ENCODE data around the gene ROCK2. TPM values are rescaled to one million over a fixed set of nuclear protein-coding genes. Genes with fewer than 3 reads are reported as not detected.

Gene ROCK2
- total and polyA plus RNA-seq, 2 of the 13 experiments (the other 11 are each of a cell fraction or from before 2014, with no cell fraction given): 38.1 to 119 TPM

DNA sequence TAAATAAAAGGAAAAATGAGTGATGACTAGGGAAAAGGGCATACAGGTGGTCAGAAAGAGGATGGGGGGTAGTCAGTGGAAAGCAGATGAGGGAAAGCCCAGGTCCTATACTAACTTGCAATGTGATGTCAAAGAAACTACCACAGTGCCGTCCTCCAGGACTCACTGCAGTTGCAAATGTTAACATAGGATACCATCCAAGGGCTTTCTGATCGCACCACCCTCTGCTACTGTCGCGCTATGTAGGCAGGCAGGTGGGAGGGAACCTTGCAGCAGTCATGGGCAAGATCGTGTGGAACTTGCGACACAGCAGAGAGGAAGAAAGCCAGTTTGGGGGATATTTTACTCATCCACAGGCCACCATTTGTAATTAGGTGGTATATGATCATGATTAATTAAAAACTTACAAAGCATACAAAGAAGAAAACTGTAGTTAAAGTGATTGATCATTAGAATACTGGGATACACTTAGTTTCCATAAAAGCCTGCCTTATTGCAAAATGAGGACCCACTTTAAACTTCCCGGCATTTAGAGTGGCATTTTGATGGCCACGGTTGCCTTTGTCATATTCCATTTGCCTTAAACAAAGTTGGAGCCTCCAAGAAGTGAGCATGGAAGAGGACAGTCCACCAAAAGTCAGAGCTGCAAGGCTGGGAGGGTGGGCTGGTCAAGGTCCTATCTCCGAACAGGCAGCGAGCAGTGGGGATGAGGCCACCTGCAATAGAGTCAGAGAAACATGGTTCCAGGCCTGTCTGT is 8.5 kb upstream of the ROCK2 start (continued):
- no peak for TF ChIP-seq HDAC6 (IDR thresholded peaks at IDR 0.05; ENCODE audit: low read depth, low read length)
- no peak for TF ChIP-seq STAT5B (CRISPR knock-in tag; IDR thresholded peaks at IDR 0.05)
- TF ChIP-seq, protein P1, sequence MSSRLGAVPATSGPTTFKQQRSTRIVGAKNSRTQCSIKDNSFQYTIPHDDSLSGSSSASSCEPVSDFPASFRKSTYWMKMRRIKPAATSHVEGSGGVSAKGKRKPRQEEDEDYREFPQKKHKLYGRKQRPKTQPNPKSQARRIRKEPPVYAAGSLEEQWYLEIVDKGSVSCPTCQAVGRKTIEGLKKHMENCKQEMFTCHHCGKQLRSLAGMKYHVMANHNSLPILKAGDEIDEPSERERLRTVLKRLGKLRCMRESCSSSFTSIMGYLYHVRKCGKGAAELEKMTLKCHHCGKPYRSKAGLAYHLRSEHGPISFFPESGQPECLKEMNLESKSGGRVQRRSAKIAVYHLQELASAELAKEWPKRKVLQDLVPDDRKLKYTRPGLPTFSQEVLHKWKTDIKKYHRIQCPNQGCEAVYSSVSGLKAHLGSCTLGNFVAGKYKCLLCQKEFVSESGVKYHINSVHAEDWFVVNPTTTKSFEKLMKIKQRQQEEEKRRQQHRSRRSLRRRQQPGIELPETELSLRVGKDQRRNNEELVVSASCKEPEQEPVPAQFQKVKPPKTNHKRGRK (CRISPR knock-in tag; IDR thresholded peaks at IDR 0.05): no peak
- peak; percentile 92; the same call in 1 of the 2 replicates for TF ChIP-seq SSRP1 (CRISPR knock-in tag; IDR thresholded peaks at IDR 0.05)
- TF ChIP-seq, protein P2, sequence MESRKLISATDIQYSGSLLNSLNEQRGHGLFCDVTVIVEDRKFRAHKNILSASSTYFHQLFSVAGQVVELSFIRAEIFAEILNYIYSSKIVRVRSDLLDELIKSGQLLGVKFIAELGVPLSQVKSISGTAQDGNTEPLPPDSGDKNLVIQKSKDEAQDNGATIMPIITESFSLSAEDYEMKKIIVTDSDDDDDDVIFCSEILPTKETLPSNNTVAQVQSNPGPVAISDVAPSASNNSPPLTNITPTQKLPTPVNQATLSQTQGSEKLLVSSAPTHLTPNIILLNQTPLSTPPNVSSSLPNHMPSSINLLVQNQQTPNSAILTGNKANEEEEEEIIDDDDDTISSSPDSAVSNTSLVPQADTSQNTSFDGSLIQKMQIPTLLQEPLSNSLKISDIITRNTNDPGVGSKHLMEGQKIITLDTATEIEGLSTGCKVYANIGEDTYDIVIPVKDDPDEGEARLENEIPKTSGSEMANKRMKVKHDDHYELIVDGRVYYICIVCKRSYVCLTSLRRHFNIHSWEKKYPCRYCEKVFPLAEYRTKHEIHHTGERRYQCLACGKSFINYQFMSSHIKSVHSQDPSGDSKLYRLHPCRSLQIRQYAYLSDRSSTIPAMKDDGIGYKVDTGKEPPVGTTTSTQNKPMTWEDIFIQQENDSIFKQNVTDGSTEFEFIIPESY (CRISPR knock-in tag; IDR thresholded peaks at IDR 0.05): peak; percentile 96

GRCh38 chr2:11348209-11348749 is 3.8 kb upstream of the ROCK2 start:
- Histone ChIP-seq H3K4me3 (replicated peaks in 1 of 3; ENCODE audit: insufficient read depth in 1 of 3, low read depth in 2 of 3, low read length in 3 of 3) (no peak overlapping the region; a peak in 1 of 6 replicates), H3K79me2 (ENCODE audit: insufficient read depth, low read length) (peaks cover 36% of the 10 kb centered on the region), H3K9me3 (ENCODE audit: low read length) (no peaks in the 10 kb centered on the region), H3K27ac (ENCODE audit: extremely low read length, insufficient read depth, low read length) (peak overlapping the region; percentile 47), H3K27me3 (ENCODE audit: control insufficient read depth in 1 of 2, insufficient read depth in 2 of 2, low read length in 2 of 2) (no peaks in the 10 kb centered on the region; a peak in 1 of 5 replicates), H3K4me1 (ENCODE audit: insufficient read depth, low read length) (peaks cover 66% of the 10 kb centered on the region), H2AFZ (ENCODE audit: low read length) (peak overlapping the region; percentile 7), H4K20me1 (ENCODE audit: insufficient read depth, low read length) (peaks cover 4% of the 10 kb centered on the region), H3K36me3 (replicated peaks in 1 of 2; ENCODE audit: control insufficient read depth in 1 of 2, insufficient read depth in 2 of 2, low read length in 2 of 2) (peaks cover 0 to 7% of the 10 kb centered on the region in 2 experiments; a peak in 4 of 5 replicates), H3K9ac (ENCODE audit: insufficient read depth, low read depth, low read length) (peak overlapping the region; percentile 10), H3K4me2 (ENCODE audit: low read depth, low read length) (peak overlapping the region; percentile 55)
- DNase-seq (ENCODE audit: low spot score) (peak; percentile 83), ATAC-seq (peak; percentile 2; the same call in 2 of the 3 replicates), FAIRE-seq (peak; percentile 53)
- WGBS (ENCODE audit: low lambda C conversion rate): 36% methylated on average over 5 of the region's 5 CpGs
- CTCF ChIA-PET (ENCODE audit: low intra/inter-chr PET ratio, low total read pairs): no interaction called here
- in situ Hi-C loops (cut with HindIII; ENCODE audit: extremely low pct_ligation_motif_present, low pct_unique_long_range_greater_than_20kb) (no loop called here), intact Hi-C loops (cut with micrococcal nuclease; ENCODE audit: unreplicated experiment) (loop anchor here (10.0 kb wide), 1 partner anchor 213 kb away; a partner anchor contains a TSS)
- POLR2A ChIA-PET: interaction anchor here (0.7 to 2.3 kb wide), 8 partner anchors 10 to 55 kb away, joined by 3 to 16 read pairs (median 3); no protein-coding TSS in a partner anchor
- BruUV-seq (replicated peaks): no TSS peak
- TF ChIP-seq RFX3 (CRISPR knock-in tag; IDR thresholded peaks at IDR 0.05): peak; percentile 54; the same call in 1 of the 2 replicates
- TF ChIP-seq, protein P3, sequence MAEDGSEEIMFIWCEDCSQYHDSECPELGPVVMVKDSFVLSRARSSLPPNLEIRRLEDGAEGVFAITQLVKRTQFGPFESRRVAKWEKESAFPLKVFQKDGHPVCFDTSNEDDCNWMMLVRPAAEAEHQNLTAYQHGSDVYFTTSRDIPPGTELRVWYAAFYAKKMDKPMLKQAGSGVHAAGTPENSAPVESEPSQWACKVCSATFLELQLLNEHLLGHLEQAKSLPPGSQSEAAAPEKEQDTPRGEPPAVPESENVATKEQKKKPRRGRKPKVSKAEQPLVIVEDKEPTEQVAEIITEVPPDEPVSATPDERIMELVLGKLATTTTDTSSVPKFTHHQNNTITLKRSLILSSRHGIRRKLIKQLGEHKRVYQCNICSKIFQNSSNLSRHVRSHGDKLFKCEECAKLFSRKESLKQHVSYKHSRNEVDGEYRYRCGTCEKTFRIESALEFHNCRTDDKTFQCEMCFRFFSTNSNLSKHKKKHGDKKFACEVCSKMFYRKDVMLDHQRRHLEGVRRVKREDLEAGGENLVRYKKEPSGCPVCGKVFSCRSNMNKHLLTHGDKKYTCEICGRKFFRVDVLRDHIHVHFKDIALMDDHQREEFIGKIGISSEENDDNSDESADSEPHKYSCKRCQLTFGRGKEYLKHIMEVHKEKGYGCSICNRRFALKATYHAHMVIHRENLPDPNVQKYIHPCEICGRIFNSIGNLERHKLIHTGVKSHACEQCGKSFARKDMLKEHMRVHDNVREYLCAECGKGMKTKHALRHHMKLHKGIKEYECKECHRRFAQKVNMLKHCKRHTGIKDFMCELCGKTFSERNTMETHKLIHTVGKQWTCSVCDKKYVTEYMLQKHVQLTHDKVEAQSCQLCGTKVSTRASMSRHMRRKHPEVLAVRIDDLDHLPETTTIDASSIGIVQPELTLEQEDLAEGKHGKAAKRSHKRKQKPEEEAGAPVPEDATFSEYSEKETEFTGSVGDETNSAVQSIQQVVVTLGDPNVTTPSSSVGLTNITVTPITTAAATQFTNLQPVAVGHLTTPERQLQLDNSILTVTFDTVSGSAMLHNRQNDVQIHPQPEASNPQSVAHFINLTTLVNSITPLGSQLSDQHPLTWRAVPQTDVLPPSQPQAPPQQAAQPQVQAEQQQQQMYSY (CRISPR knock-in tag; IDR thresholded peaks at IDR 0.05): no peak
- no peak for TF ChIP-seq ZNF841 (CRISPR knock-in tag; IDR thresholded peaks at IDR 0.05; ENCODE audit: borderline replicate concordance)

All from HepG2 (cell line).